ENCODE results near the gene PTPRB.
A peak's percentile ranks its signal among the peaks of the same experiment; 100 is the strongest.

The PTPRB gene

DNA sequence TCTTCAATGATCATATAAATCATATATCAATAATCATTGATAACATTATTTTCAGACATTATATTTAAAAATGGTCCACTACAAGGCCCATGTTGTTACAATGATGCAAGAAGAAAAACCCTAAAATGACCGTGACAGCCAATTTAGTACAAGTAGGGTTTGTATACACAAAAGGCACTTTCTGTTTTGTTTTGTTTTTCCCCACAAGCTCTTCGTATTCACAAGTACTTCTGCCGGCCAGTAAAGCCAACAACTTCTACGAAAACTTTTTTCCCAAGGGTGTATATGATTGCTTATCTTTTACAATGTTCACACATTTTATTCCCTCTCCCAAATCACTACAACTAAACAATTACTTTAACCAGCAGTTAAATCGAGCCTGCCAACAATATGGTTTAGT is 9.6 kb downstream of the PTPRB start:
- peak overlapping the region; percentile 42 for H3K27ac ChIP-seq (ENCODE audit: low read depth, low read length)
- peak overlapping the region in 1 of 5 donors; percentile 26 for H3K9ac ChIP-seq (ENCODE audit: low read length in 5 of 5)
- H3K9me3 ChIP-seq (ENCODE audit: control insufficient read depth in 5 of 5, low read length in 5 of 5), result no peaks in the 10 kb centered on the region
- no peaks in the 10 kb centered on the region for H3K27me3 ChIP-seq (ENCODE audit: control insufficient read depth in 5 of 5, insufficient read depth in 4 of 5, low read length in 5 of 5)
- H3K36me3 ChIP-seq (ENCODE audit: control insufficient read depth in 5 of 5, insufficient read depth in 5 of 5, low read length in 5 of 5), result no peaks in the 10 kb centered on the region
- H3K4me3 ChIP-seq (ENCODE audit: low read depth in 1 of 5, low read length in 5 of 5), result peak overlapping the region in 2 of 5 donors; percentile 43 to 47
- H3K4me1 ChIP-seq (ENCODE audit: control insufficient read depth in 5 of 5, insufficient read depth in 5 of 5, low read length in 5 of 5), result peaks cover 0 to 4% (median 0%) of the 10 kb centered on the region in 5 donors

GRCh38 chr12:70626180-70626579 is 11.0 kb downstream of the PTPRB start:
- H3K27me3 ChIP-seq (ENCODE audit: control insufficient read depth in 5 of 5, insufficient read depth in 4 of 5, low read length in 5 of 5), result peaks cover 0 to 2% (median 0%) of the 10 kb centered on the region in 5 donors
- no peak overlapping the region for H3K9ac ChIP-seq (ENCODE audit: low read length in 5 of 5)
- no peak overlapping the region for H3K4me3 ChIP-seq (ENCODE audit: low read depth in 1 of 5, low read length in 5 of 5)
- no peaks in the 10 kb centered on the region for H3K9me3 ChIP-seq (ENCODE audit: control insufficient read depth in 5 of 5, low read length in 5 of 5)
- peaks cover 0 to 8% (median 0%) of the 10 kb centered on the region in 5 donors for H3K36me3 ChIP-seq (ENCODE audit: control insufficient read depth in 5 of 5, insufficient read depth in 5 of 5, low read length in 5 of 5)
- H3K4me1 ChIP-seq (ENCODE audit: control insufficient read depth in 5 of 5, insufficient read depth in 5 of 5, low read length in 5 of 5), result peaks cover 0 to 4% (median 0%) of the 10 kb centered on the region in 5 donors
- no peak overlapping the region for H3K27ac ChIP-seq (ENCODE audit: low read depth, low read length)

GRCh38 chr12:70619471-70620152 is 17.6 kb downstream of the PTPRB start:
- H3K36me3 ChIP-seq (ENCODE audit: control insufficient read depth in 5 of 5, insufficient read depth in 5 of 5, low read length in 5 of 5), result peaks cover 0 to 11% (median 0%) of the 10 kb centered on the region in 5 donors
- peaks cover 0 to 2% (median 0%) of the 10 kb centered on the region in 5 donors for H3K27me3 ChIP-seq (ENCODE audit: control insufficient read depth in 5 of 5, insufficient read depth in 4 of 5, low read length in 5 of 5)
- no peaks in the 10 kb centered on the region for H3K9me3 ChIP-seq (ENCODE audit: control insufficient read depth in 5 of 5, low read length in 5 of 5)
- H3K27ac ChIP-seq (ENCODE audit: low read depth, low read length), result no peak overlapping the region
- no peak overlapping the region for H3K9ac ChIP-seq (ENCODE audit: low read length in 5 of 5)
- H3K4me1 ChIP-seq (ENCODE audit: control insufficient read depth in 5 of 5, insufficient read depth in 5 of 5, low read length in 5 of 5), result peaks cover 0 to 15% (median 0%) of the 10 kb centered on the region in 5 donors
- no peak overlapping the region for H3K4me3 ChIP-seq (ENCODE audit: low read depth in 1 of 5, low read length in 5 of 5)

DNA sequence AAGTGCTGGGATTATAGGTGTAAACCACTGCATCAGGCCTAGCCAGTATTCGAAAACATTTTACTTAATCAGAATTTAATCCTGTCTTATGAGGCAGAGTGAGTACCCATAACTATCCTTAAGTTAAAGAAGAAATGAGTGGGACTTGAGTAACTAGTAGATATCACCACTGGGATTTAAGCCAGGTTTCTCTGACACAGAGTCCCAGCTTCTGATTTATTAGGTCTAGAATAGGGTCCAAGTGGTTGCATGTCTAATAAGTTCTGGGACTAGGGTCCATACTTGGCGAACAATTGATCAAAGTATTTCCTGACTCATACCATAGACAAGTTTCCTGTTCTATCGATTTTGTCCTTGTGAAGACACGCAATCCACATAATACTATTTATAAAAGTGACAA is 18.9 kb downstream of the PTPRB start:
- H3K36me3 ChIP-seq (ENCODE audit: control insufficient read depth in 5 of 5, insufficient read depth in 5 of 5, low read length in 5 of 5), result peaks cover 0 to 11% (median 0%) of the 10 kb centered on the region in 5 donors
- no peak overlapping the region for H3K9ac ChIP-seq (ENCODE audit: low read length in 5 of 5)
- H3K4me3 ChIP-seq (ENCODE audit: low read depth in 1 of 5, low read length in 5 of 5), result no peak overlapping the region
- H3K27me3 ChIP-seq (ENCODE audit: control insufficient read depth in 5 of 5, insufficient read depth in 4 of 5, low read length in 5 of 5), result peaks cover 0 to 2% (median 0%) of the 10 kb centered on the region in 5 donors
- peaks cover 0 to 18% (median 0%) of the 10 kb centered on the region in 5 donors for H3K4me1 ChIP-seq (ENCODE audit: control insufficient read depth in 5 of 5, insufficient read depth in 5 of 5, low read length in 5 of 5)
- no peaks in the 10 kb centered on the region for H3K9me3 ChIP-seq (ENCODE audit: control insufficient read depth in 5 of 5, low read length in 5 of 5)
- H3K27ac ChIP-seq (ENCODE audit: low read depth, low read length), result no peak overlapping the region

GRCh38 chr12:70617450-70617849 is 19.8 kb downstream of the PTPRB start:
- H3K9me3 ChIP-seq (ENCODE audit: control insufficient read depth in 5 of 5, low read length in 5 of 5), result no peaks in the 10 kb centered on the region
- H3K27me3 ChIP-seq (ENCODE audit: control insufficient read depth in 5 of 5, insufficient read depth in 4 of 5, low read length in 5 of 5), result peaks cover 0 to 2% (median 0%) of the 10 kb centered on the region in 5 donors
- H3K4me3 ChIP-seq (ENCODE audit: low read depth in 1 of 5, low read length in 5 of 5), result no peak overlapping the region
- H3K9ac ChIP-seq (ENCODE audit: low read length in 5 of 5), result no peak overlapping the region
- H3K36me3 ChIP-seq (ENCODE audit: control insufficient read depth in 5 of 5, insufficient read depth in 5 of 5, low read length in 5 of 5), result peaks cover 0 to 11% (median 0%) of the 10 kb centered on the region in 5 donors
- no peak overlapping the region for H3K27ac ChIP-seq (ENCODE audit: low read depth, low read length)
- peaks cover 0 to 26% (median 0%) of the 10 kb centered on the region in 5 donors for H3K4me1 ChIP-seq (ENCODE audit: control insufficient read depth in 5 of 5, insufficient read depth in 5 of 5, low read length in 5 of 5)

DNA sequence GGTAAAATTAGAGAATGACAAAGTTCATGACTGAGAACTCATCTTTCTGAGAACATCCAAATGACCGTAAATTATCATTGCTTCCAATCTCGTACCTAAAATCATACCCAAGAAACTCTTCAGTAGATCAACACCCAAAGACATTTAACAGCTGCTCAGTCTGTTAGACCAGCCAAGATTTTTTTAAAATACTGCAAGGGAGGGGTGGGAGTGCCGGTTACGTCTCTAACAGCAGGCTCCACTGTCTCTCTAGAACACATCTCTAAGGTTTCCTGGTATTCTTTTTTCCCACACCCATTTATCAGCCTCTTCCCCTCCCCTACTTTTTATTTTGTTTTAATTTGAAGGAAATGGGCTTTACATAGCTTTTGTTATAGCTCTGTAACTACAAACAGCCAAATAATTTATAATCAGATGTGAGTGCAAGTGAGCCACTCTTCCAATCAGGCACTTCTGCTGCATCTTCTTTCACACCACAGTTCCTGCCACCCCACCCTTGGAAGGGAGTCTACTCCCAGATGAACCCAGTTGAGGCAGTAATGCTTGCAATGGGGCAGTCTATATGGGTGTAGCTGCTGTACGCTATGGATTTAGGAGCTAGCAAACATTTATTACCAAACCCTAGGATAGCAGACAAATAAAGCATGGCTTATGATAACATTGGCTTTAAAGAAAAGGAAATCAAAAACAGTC is 21.9 kb downstream of the PTPRB start:
- Histone ChIP-seq H3K9ac (ENCODE audit: low read length in 5 of 5) (no peak overlapping the region), H3K4me1 (ENCODE audit: control insufficient read depth in 5 of 5, insufficient read depth in 5 of 5, low read length in 5 of 5) (peaks cover 0 to 37% (median 0%) of the 10 kb centered on the region in 5 donors)

GRCh38 chr12:70609739-70610491 is 27.3 kb downstream of the PTPRB start:
- peaks cover 5 to 10% (median 6%) of the 10 kb centered on the region in 5 donors for H3K27me3 ChIP-seq (ENCODE audit: control insufficient read depth in 5 of 5, insufficient read depth in 4 of 5, low read length in 5 of 5)
- H3K4me3 ChIP-seq (ENCODE audit: low read depth in 1 of 5, low read length in 5 of 5), result peak overlapping the region; percentile 66 to 84 (median 68)
- no peaks in the 10 kb centered on the region for H3K36me3 ChIP-seq (ENCODE audit: control insufficient read depth in 5 of 5, insufficient read depth in 5 of 5, low read length in 5 of 5)
- H3K4me1 ChIP-seq (ENCODE audit: control insufficient read depth in 5 of 5, insufficient read depth in 5 of 5, low read length in 5 of 5), result peaks cover 0 to 38% (median 9%) of the 10 kb centered on the region in 5 donors
- peak overlapping the region; percentile 42 for H3K27ac ChIP-seq (ENCODE audit: low read depth, low read length)
- H3K9me3 ChIP-seq (ENCODE audit: control insufficient read depth in 5 of 5, low read length in 5 of 5), result no peaks in the 10 kb centered on the region
- H3K9ac ChIP-seq (ENCODE audit: low read length in 5 of 5), result peak overlapping the region in 3 of 5 donors; percentile 56 to 81 (median 57)

More for the DNA sequence above, 21.9 kb downstream of the PTPRB start:
- Histone ChIP-seq H3K9me3 (ENCODE audit: control insufficient read depth in 5 of 5, low read length in 5 of 5) (no peaks in the 10 kb centered on the region), H3K27ac (ENCODE audit: low read depth, low read length) (no peak overlapping the region), H3K36me3 (ENCODE audit: control insufficient read depth in 5 of 5, insufficient read depth in 5 of 5, low read length in 5 of 5) (no peaks in the 10 kb centered on the region), H3K4me3 (ENCODE audit: low read depth in 1 of 5, low read length in 5 of 5) (no peak overlapping the region), H3K27me3 (ENCODE audit: control insufficient read depth in 5 of 5, insufficient read depth in 4 of 5, low read length in 5 of 5) (no peaks in the 10 kb centered on the region)

- H3K9ac ChIP-seq (ENCODE audit: low read length in 5 of 5), result peak overlapping the region in 4 of 5 donors; percentile 19 to 81 (median 56)
- H3K4me1 ChIP-seq (ENCODE audit: control insufficient read depth in 5 of 5, insufficient read depth in 5 of 5, low read length in 5 of 5), result peaks cover 0 to 33% (median 9%) of the 10 kb centered on the region in 5 donors
- H3K27me3 ChIP-seq (ENCODE audit: control insufficient read depth in 5 of 5, insufficient read depth in 4 of 5, low read length in 5 of 5), result peaks cover 5 to 10% (median 6%) of the 10 kb centered on the region in 5 donors
- H3K36me3 ChIP-seq (ENCODE audit: control insufficient read depth in 5 of 5, insufficient read depth in 5 of 5, low read length in 5 of 5), result no peaks in the 10 kb centered on the region
- H3K27ac ChIP-seq (ENCODE audit: low read depth, low read length), result peak overlapping the region; percentile 42
- H3K9me3 ChIP-seq (ENCODE audit: control insufficient read depth in 5 of 5, low read length in 5 of 5), result no peaks in the 10 kb centered on the region
- H3K4me3 ChIP-seq (ENCODE audit: low read depth in 1 of 5, low read length in 5 of 5), result peak overlapping the region in 4 of 5 donors; percentile 66 to 84 (median 71)
Observed at GRCh38 chr12:70609203-70609602, 28.0 kb downstream of the PTPRB start.

GRCh38 chr12:70608184-70608583 is 29.0 kb downstream of the PTPRB start:
- Histone ChIP-seq H3K4me3 (ENCODE audit: low read depth in 1 of 5, low read length in 5 of 5) (peak overlapping the region in 3 of 5 donors; percentile 66 to 84 (median 76)), H3K9ac (ENCODE audit: low read length in 5 of 5) (peak overlapping the region in 1 of 5 donors; percentile 38), H3K27ac (ENCODE audit: low read depth, low read length) (no peak overlapping the region)

More at GRCh38 chr12:70608184-70608583, 29.0 kb downstream of the PTPRB start:
- Histone ChIP-seq H3K9me3 (ENCODE audit: control insufficient read depth in 5 of 5, low read length in 5 of 5) (no peaks in the 10 kb centered on the region), H3K27me3 (ENCODE audit: control insufficient read depth in 5 of 5, insufficient read depth in 4 of 5, low read length in 5 of 5) (peaks cover 5 to 10% (median 6%) of the 10 kb centered on the region in 5 donors), H3K4me1 (ENCODE audit: control insufficient read depth in 5 of 5, insufficient read depth in 5 of 5, low read length in 5 of 5) (peaks cover 0 to 30% (median 9%) of the 10 kb centered on the region in 5 donors), H3K36me3 (ENCODE audit: control insufficient read depth in 5 of 5, insufficient read depth in 5 of 5, low read length in 5 of 5) (no peaks in the 10 kb centered on the region)
